MCF 10A (cell line): ENCODE data around the gene PDE4D. TPM values are rescaled to one million over a fixed set of nuclear protein-coding genes. Genes with fewer than 3 reads are reported as not detected.

Source experiments
- BruUV-seq: library from RNA; stranded (reverse); fragments of 400-500 nt; replicated peaks from 2 replicates; lab custom pipeline; 2021; lab: Mats Ljungman, UMichigan
- CTCF ChIA-PET: fragments of 300-600 bp; sonication (Branson Sonifier 250); formaldehyde crosslinking; extraction: SDS; loops from one replicate; lab custom pipeline; 2021; ENCODE audit warnings: antibody characterized with exemption, inconsistent platforms; lab: Yijun Ruan, JAX
- POLR2A ChIA-PET: fragments of 300-600, 350-650 bp; sonication (Branson Sonifier 250); formaldehyde crosslinking; extraction: SDS; loops from one replicate; lab custom pipeline; 2020; ENCODE audit warnings: antibody characterized with exemption, inconsistent platforms; lab: Yijun Ruan, JAX
- DNase-seq: peaks from one replicate; pipeline ENCODE4 v3.0.0-alpha.2; 2018; ENCODE audit not compliant: unreplicated experiment
- H3K27ac Mint-ChIP-seq: one replicate; pipeline ENCODE4 v1.8.0; 2022; ENCODE audit warnings: mild to moderate bottlenecking, low read depth, mixed read lengths; ENCODE audit not compliant: unreplicated experiment
- H3K27me3 Mint-ChIP-seq: one replicate; pipeline ENCODE4 v1.8.0; 2022; ENCODE audit warnings: mixed read lengths; ENCODE audit not compliant: insufficient read depth, unreplicated experiment
- H3K36me3 Mint-ChIP-seq: one replicate; pipeline ENCODE4 v1.8.0; 2022; ENCODE audit warnings: mild to moderate bottlenecking, moderate library complexity, mixed read lengths; ENCODE audit not compliant: insufficient read depth, unreplicated experiment
- H3K4me1 Mint-ChIP-seq: one replicate; pipeline ENCODE4 v1.8.0; 2022; ENCODE audit warnings: mixed read lengths; ENCODE audit not compliant: insufficient read depth, unreplicated experiment
- H3K4me3 Mint-ChIP-seq: one replicate; pipeline ENCODE4 v1.8.0; 2022; ENCODE audit warnings: mild to moderate bottlenecking, moderate library complexity, mixed read lengths; ENCODE audit not compliant: unreplicated experiment
- H3K9me3 Mint-ChIP-seq: one replicate; pipeline ENCODE4 v1.8.0; 2022; ENCODE audit warnings: mixed read lengths; ENCODE audit not compliant: unreplicated experiment
- intact Hi-C: fragments of 100-400 bp; cut with micrococcal nuclease; formaldehyde crosslinking; loops from 2 replicates; pipeline ENCODE4 v1.14.1; 2022
- total RNA-seq: library from RNA; stranded (reverse); gene quantifications from 2 replicates; pipeline ENCODE4 v1.2.3, GENCODE V29; 2022
- TF ChIP-seq, protein P1 (sequence below): fragments of 200-600 bp; IDR thresholded peaks from one replicate; pipeline ENCODE4 v1.8.0; 2022; ENCODE audit warnings: antibody characterized with exemption, mild to moderate bottlenecking; ENCODE audit not compliant: unreplicated experiment

The PDE4D gene
- total RNA-seq, 1 experiment from 2014 or later: 85.0 TPM

DNA sequence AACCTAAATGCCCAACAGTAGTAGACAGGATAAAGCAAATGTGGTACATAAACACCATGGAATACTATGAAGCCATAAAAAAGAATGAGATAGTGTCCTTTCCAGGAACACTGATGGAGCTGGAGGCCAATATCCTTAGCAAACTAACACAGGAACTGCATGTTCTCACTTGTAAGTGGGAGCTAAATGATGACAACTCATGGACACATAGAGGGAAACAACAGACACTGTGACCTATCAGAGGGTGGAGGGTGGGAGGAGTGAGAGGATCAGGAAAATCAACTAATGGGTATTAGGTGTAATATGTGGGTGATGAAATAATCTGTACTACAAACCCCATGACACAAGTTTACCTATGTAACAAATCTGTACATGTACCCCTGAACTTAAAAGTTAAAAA lies 805.0 kb downstream of the PDE4D start:
- Mint-ChIP-seq H3K36me3 (peaks cover 14% of the 10 kb centered on the region), H3K27me3 (no peaks in the 10 kb centered on the region), H3K9me3 (peaks cover 8% of the 10 kb centered on the region), H3K4me3 (no peak overlapping the region), H3K27ac (no peak overlapping the region), H3K4me1 (peaks cover 7% of the 10 kb centered on the region)
- intact Hi-C loops: no loop called here
- no TSS peak for BruUV-seq
- POLR2A ChIA-PET: interaction anchor here (1.1 kb wide), 1 partner anchor 16 kb away, joined by 3 read pairs; no protein-coding TSS in a partner anchor
- no peak for DNase-seq
- TF ChIP-seq, protein P1, sequence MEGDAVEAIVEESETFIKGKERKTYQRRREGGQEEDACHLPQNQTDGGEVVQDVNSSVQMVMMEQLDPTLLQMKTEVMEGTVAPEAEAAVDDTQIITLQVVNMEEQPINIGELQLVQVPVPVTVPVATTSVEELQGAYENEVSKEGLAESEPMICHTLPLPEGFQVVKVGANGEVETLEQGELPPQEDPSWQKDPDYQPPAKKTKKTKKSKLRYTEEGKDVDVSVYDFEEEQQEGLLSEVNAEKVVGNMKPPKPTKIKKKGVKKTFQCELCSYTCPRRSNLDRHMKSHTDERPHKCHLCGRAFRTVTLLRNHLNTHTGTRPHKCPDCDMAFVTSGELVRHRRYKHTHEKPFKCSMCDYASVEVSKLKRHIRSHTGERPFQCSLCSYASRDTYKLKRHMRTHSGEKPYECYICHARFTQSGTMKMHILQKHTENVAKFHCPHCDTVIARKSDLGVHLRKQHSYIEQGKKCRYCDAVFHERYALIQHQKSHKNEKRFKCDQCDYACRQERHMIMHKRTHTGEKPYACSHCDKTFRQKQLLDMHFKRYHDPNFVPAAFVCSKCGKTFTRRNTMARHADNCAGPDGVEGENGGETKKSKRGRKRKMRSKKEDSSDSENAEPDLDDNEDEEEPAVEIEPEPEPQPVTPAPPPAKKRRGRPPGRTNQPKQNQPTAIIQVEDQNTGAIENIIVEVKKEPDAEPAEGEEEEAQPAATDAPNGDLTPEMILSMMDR: no peak
- CTCF ChIA-PET: interaction anchor here (0.7 kb wide), 1 partner anchor 8 kb away, joined by 3 read pairs; no protein-coding TSS in a partner anchor

DNA sequence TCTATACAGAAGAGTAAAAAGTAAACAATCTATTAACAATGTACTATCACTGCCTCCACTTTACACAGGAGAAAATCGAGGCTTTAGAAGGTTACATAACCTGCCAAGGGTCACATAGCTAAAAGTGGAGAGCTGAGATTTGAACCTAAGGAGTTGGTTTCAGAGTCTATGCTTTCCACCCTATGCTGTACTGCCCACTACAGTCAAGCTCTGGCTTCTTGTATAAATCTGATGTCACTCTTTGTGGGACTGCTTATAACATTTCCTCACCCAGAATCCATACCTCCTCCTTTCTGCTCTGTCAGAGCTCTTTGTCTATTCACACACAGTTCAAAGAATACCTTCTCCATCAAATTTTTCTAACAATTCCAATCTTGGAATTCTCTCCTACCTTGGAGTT lies 807.5 kb downstream of the PDE4D start:
- CTCF ChIA-PET: interaction anchor here (0.5 to 1.1 kb wide), 2 partner anchors 19 to 88 kb away, joined by 3 read pairs; no protein-coding TSS in a partner anchor
- DNase-seq: no peak
- H3K27me3 Mint-ChIP-seq: no peaks in the 10 kb centered on the region
- TF ChIP-seq, protein P1: no peak
- H3K9me3 Mint-ChIP-seq: peaks cover 6% of the 10 kb centered on the region
- no peaks in the 10 kb centered on the region for H3K4me1 Mint-ChIP-seq
- POLR2A ChIA-PET: interaction anchor here (1.1 kb wide), 1 partner anchor 10 kb away, joined by 3 read pairs; no protein-coding TSS in a partner anchor
- H3K27ac Mint-ChIP-seq: no peak overlapping the region
- no peak overlapping the region for H3K4me3 Mint-ChIP-seq
- intact Hi-C loops: no loop called here
- no TSS peak for BruUV-seq
- peaks cover 20% of the 10 kb centered on the region for H3K36me3 Mint-ChIP-seq

DNA sequence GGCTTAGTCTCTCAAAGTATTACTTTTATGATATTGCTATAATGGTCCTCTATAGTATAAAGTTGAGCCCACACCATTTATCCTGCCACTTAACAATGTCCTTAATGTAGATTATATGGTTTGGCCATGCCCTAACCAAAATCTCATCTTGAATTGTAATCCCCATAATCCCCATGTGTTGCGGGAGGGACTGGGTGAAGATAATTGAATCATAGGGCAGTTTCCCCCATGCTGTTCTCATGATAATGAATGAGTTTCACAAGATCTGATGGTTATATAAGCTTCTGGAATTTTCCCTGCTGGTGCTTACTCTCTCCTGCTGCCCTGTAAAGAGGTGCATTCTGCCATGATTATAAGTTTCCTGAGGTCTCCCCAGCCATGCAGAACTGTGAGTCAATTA lies 811.8 kb downstream of the PDE4D start:
- Mint-ChIP-seq H3K36me3 (peaks cover 9% of the 10 kb centered on the region), H3K27me3 (no peaks in the 10 kb centered on the region), H3K4me3 (no peak overlapping the region), H3K27ac (no peak overlapping the region), H3K9me3 (no peaks in the 10 kb centered on the region), H3K4me1 (peaks cover 9% of the 10 kb centered on the region)
- no TSS peak for BruUV-seq
- TF ChIP-seq, protein P1: no peak
- no peak for DNase-seq
- CTCF ChIA-PET: interaction anchor here (0.6 kb wide), 1 partner anchor 13 kb away, joined by 3 read pairs; no protein-coding TSS in a partner anchor
- intact Hi-C loops: loop anchor here (5.0 kb wide), 1 partner anchor 44 kb away; no protein-coding TSS in a partner anchor
- POLR2A ChIA-PET: interaction anchor here (0.7 to 1.1 kb wide), 2 partner anchors 13 to 20 kb away, joined by 3 read pairs; no protein-coding TSS in a partner anchor
